Activated CD8-positive, alpha-beta memory T cell treated with anti-CD3 and anti-CD28 coated beads, Interleukin-2, amount 10 ng/mL, durations not matched to agents 7 days and 5 days (primary cell): Measurements from ENCODE around the gene SLC7A14. TPM values are rescaled to one million over a fixed set of nuclear protein-coding genes. Genes with fewer than 3 reads are reported as not detected.

Experiments
- ATAC-seq: fragments of 150-1000 bp; cut with Tn5 transposase; one replicate; pipeline ENCODE4 v1.10.0; 2021; ENCODE audit warnings: moderate library complexity
- CTCF ChIA-PET: fragments of 350-600 bp; sonication (Branson Sonifier 250); formaldehyde crosslinking; loops from one replicate; lab custom pipeline; 2021; ENCODE audit warnings: antibody characterized with exemption; lab: Charles Lee
- DNase-seq: peaks from one replicate; pipeline ENCODE4 v3.0.0-alpha.2; 2020
- H3K27ac Mint-ChIP-seq: one replicate; pipeline ENCODE4 v1.8.0; 2021; ENCODE audit warnings: mild to moderate bottlenecking, mixed read lengths
- H3K27me3 Mint-ChIP-seq: one replicate; pipeline ENCODE4 v1.8.0; 2021; ENCODE audit warnings: mixed read lengths
- H3K36me3 Mint-ChIP-seq: one replicate; pipeline ENCODE4 v1.8.0; 2021; ENCODE audit warnings: mild to moderate bottlenecking, mixed read lengths
- H3K4me1 Mint-ChIP-seq: one replicate; pipeline ENCODE4 v1.8.0; 2021; ENCODE audit warnings: mixed read lengths
- H3K4me3 Mint-ChIP-seq: one replicate; pipeline ENCODE4 v1.8.0; 2021; ENCODE audit warnings: mild to moderate bottlenecking, moderate library complexity, mixed read lengths
- H3K9me3 Mint-ChIP-seq: one replicate; pipeline ENCODE4 v1.8.0; 2022; ENCODE audit warnings: low read depth, mixed read lengths
- total RNA-seq, 2 experiments: library from RNA; stranded (reverse); gene quantifications; one replicate each; pipeline ENCODE4 v1.2.3, GENCODE V29; 2021

Gene SLC7A14
- total RNA-seq, 2 experiments from 2014 or later: not detected

GRCh38 chr3:170454509-170454908 is 131.4 kb downstream of the SLC7A14 start:
- CTCF ChIA-PET: interaction anchor here (0.6 to 1.0 kb wide), 2 partner anchors 10 to 65 kb away, joined by 3 read pairs; no protein-coding TSS in a partner anchor
- no peaks in the 10 kb centered on the region for H3K36me3 Mint-ChIP-seq

GRCh38 chr3:170450039-170450438 is 135.8 kb downstream of the SLC7A14 start:
- Mint-ChIP-seq H3K4me3 (no peak overlapping the region), H3K9me3 (no peaks in the 10 kb centered on the region), H3K27me3 (peaks cover 4% of the 10 kb centered on the region), H3K27ac (no peak overlapping the region), H3K4me1 (no peaks in the 10 kb centered on the region), H3K36me3 (no peaks in the 10 kb centered on the region)
- CTCF ChIA-PET: interaction anchor here (0.9 kb wide), 1 partner anchor 36 kb away, joined by 5 read pairs; no protein-coding TSS in a partner anchor
- no peak for DNase-seq
- no peak for ATAC-seq

More at GRCh38 chr3:170454509-170454908, 131.4 kb downstream of the SLC7A14 start:
- H3K9me3 Mint-ChIP-seq: no peaks in the 10 kb centered on the region
- no peak for ATAC-seq
- no peak overlapping the region for H3K27ac Mint-ChIP-seq
- no peaks in the 10 kb centered on the region for H3K4me1 Mint-ChIP-seq
- DNase-seq: no peak
- peaks cover 27% of the 10 kb centered on the region for H3K27me3 Mint-ChIP-seq
- no peak overlapping the region for H3K4me3 Mint-ChIP-seq

- ATAC-seq: no peak
Measured at GRCh38 chr3:170448584-170448983, 137.3 kb downstream of the SLC7A14 start.

DNA sequence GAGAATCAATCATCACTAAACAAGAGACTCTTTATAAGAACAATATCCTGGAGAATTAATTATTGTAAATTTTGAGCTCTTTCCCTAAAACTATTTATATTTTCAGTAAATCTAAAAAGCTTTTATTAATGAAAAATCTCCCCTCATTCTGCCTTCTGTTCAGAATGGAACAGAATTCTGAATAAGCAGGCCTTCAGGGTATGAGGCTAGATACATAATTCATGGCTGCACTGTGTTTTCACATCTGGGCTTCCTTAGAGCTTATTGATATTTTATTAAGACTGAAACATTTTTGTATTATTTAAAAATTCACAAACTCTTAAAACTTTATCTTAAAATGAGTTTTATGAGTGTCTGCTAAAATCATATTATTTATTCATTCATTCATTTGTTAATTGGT is 142.4 kb downstream of the SLC7A14 start:
- H3K4me3 Mint-ChIP-seq: no peak overlapping the region
- H3K36me3 Mint-ChIP-seq: no peaks in the 10 kb centered on the region
- H3K27me3 Mint-ChIP-seq: peaks cover 18% of the 10 kb centered on the region
- H3K9me3 Mint-ChIP-seq: no peaks in the 10 kb centered on the region
- CTCF ChIA-PET: interaction anchor here (0.9 kb wide), 1 partner anchor 11 kb away, joined by 3 read pairs; no protein-coding TSS in a partner anchor
- no peak for ATAC-seq
- no peak for DNase-seq
- H3K4me1 Mint-ChIP-seq: no peaks in the 10 kb centered on the region
- H3K27ac Mint-ChIP-seq: no peak overlapping the region

More at GRCh38 chr3:170448584-170448983, 137.3 kb downstream of the SLC7A14 start:
- Mint-ChIP-seq H3K4me1 (no peaks in the 10 kb centered on the region), H3K9me3 (no peaks in the 10 kb centered on the region), H3K4me3 (no peak overlapping the region), H3K27me3 (peaks cover 7% of the 10 kb centered on the region), H3K27ac (no peak overlapping the region), H3K36me3 (no peaks in the 10 kb centered on the region)
- no peak for DNase-seq
- CTCF ChIA-PET: no interaction called here

DNA sequence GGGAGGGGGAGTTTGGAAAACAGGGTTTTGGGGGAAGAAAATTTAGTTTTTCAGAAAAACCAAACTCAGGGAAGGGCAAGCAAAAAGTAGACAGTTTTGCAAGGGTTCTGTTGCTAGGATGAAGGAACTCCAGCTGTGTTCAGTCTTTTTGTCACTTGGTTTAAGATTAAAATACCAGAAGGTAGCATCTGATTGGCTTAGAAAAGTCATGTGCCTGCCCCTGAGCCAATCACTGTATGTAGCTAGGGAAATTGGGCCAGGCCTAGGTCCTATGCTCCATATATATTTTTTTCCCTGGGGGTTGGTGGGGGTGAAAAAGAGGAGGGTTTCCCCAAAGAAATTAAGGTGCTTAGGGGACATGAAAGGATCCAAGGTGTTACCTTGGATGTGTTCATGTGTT is 142.9 kb downstream of the SLC7A14 start:
- Mint-ChIP-seq H3K4me1 (no peaks in the 10 kb centered on the region), H3K36me3 (no peaks in the 10 kb centered on the region), H3K27me3 (peaks cover 18% of the 10 kb centered on the region), H3K4me3 (no peak overlapping the region), H3K27ac (no peak overlapping the region), H3K9me3 (no peaks in the 10 kb centered on the region)
- CTCF ChIA-PET: interaction anchor here (0.9 kb wide), 1 partner anchor 11 kb away, joined by 3 read pairs; no protein-coding TSS in a partner anchor
- DNase-seq (no peak), ATAC-seq (no peak)

GRCh38 chr3:170441412-170441811 is 144.5 kb downstream of the SLC7A14 start:
- no peak overlapping the region for H3K4me3 Mint-ChIP-seq
- CTCF ChIA-PET: no interaction called here
- H3K27me3 Mint-ChIP-seq: peaks cover 18% of the 10 kb centered on the region
- no peak overlapping the region for H3K27ac Mint-ChIP-seq
- ATAC-seq: no peak
- no peaks in the 10 kb centered on the region for H3K9me3 Mint-ChIP-seq
- DNase-seq: no peak
- H3K36me3 Mint-ChIP-seq: no peaks in the 10 kb centered on the region
- H3K4me1 Mint-ChIP-seq: peaks cover 9% of the 10 kb centered on the region

DNA sequence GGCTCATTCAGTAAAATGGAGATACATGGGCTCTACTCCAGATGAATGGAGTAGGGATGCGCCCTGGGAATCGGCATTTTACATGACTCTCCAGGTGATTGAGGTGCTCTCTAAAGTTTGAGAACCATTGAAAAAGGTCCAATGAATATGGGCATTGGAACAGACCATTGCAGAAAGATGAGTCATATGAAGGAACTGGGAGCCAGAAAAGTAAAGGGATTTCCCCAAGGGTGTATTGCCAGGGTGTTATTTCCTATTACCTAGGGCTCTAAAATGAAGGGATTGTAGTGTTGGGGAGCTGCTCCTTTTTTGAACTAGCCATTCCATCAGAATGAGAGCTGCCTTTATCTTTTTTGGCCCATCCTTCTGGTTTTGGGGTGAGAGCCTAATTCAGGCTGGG is 145.5 kb downstream of the SLC7A14 start:
- CTCF ChIA-PET: no interaction called here
- Mint-ChIP-seq H3K4me1 (peaks cover 9% of the 10 kb centered on the region), H3K4me3 (no peak overlapping the region), H3K9me3 (no peaks in the 10 kb centered on the region), H3K36me3 (no peaks in the 10 kb centered on the region), H3K27me3 (peaks cover 18% of the 10 kb centered on the region), H3K27ac (no peak overlapping the region)
- DNase-seq (no peak), ATAC-seq (no peak)

GRCh38 chr3:170438836-170439235 is 147.0 kb downstream of the SLC7A14 start:
- H3K4me1 Mint-ChIP-seq: peaks cover 9% of the 10 kb centered on the region

DNA sequence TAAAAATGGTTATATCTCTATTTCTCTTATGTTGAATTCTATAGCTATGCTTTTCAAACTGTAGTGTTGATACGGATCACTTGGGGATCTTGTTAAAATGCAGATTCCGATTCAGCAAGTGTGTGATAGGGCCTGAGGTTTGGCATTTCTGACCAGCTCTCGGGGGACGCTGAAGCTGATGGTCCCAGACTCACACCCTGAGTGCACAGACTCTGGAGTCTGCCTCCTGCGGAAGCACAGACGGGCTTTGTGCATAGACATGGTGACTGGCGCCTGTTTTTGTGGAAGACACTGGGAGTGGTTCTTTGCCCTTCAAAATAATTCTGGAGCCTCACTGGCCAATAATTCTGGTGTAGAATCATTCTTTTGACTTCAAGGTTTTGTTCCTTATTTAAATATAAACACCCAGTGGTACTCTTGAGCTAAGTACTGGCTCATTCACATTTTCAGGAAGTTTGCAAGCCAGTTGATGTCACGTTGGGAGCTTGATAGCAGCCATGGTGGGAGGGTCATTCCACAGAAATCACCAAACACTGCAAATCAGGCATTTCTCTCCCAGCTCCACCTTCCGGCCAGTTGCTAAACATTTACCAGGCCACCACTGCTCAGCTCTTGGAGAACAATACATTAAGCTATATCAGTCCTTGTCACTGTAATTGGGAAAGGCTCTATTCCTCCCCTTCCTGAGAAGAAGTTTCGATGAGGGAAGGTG is 148.0 kb downstream of the SLC7A14 start:
- CTCF ChIA-PET: no interaction called here
- no peak overlapping the region for H3K4me3 Mint-ChIP-seq
- H3K36me3 Mint-ChIP-seq: no peaks in the 10 kb centered on the region
- DNase-seq: no peak
- no peak for ATAC-seq
- no peak overlapping the region for H3K27ac Mint-ChIP-seq
- no peaks in the 10 kb centered on the region for H3K9me3 Mint-ChIP-seq
- H3K27me3 Mint-ChIP-seq: peaks cover 15% of the 10 kb centered on the region
- peaks cover 9% of the 10 kb centered on the region for H3K4me1 Mint-ChIP-seq

More at GRCh38 chr3:170438836-170439235, 147.0 kb downstream of the SLC7A14 start:
- DNase-seq (no peak), ATAC-seq (no peak)
- no peak overlapping the region for H3K4me3 Mint-ChIP-seq
- CTCF ChIA-PET: no interaction called here
- peaks cover 15% of the 10 kb centered on the region for H3K27me3 Mint-ChIP-seq
- no peak overlapping the region for H3K27ac Mint-ChIP-seq
- no peaks in the 10 kb centered on the region for H3K9me3 Mint-ChIP-seq
- H3K36me3 Mint-ChIP-seq: no peaks in the 10 kb centered on the region

- Mint-ChIP-seq H3K27ac (no peak overlapping the region), H3K36me3 (no peaks in the 10 kb centered on the region), H3K27me3 (peaks cover 13% of the 10 kb centered on the region), H3K9me3 (no peaks in the 10 kb centered on the region), H3K4me3 (no peak overlapping the region), H3K4me1 (peaks cover 9% of the 10 kb centered on the region)
- ATAC-seq (no peak), DNase-seq (no peak)
- CTCF ChIA-PET: no interaction called here
Measured at GRCh38 chr3:170437176-170437575, 148.7 kb downstream of the SLC7A14 start.

DNA sequence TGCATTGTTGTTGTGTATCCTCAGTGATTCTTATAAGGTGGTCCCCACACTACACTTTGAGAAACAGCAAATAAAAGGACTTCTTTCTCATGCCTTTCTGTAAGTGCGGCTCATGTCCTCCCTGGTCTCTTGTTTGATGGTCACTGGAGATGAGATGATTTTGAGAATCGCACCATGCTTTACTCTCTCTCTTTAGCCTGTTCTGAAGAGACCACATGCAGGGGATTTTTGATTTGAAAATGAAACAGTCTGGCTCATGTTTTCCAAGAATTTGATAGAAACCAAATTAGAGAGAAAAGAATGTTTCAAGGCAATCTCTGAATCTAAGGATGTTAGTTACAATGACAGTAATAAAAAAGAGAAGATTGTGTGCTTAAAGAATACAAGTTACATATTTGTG is 149.2 kb downstream of the SLC7A14 start:
- DNase-seq (no peak), ATAC-seq (no peak)
- Mint-ChIP-seq H3K4me3 (no peak overlapping the region), H3K4me1 (peaks cover 9% of the 10 kb centered on the region), H3K36me3 (no peaks in the 10 kb centered on the region), H3K9me3 (no peaks in the 10 kb centered on the region), H3K27ac (no peak overlapping the region), H3K27me3 (peaks cover 14% of the 10 kb centered on the region)
- CTCF ChIA-PET: no interaction called here

DNA sequence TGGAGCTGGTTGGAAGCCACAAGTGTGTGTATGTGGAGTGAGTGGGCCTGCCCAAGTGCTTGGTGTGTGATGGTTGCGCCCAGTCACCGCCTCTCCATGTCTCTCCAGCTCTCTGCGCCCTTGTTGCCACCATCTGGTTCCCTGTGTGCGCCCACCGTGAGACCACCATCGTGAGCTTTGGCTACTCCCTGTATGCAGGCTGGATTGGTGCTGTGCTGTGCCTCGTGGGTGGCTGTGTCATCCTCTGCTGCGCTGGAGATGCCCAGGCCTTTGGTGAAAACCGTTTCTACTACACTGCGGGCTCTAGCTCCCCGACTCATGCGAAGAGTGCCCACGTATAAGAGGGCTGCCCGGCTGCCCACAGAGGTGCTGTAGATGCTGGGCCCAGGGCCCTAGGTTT is 153.5 kb downstream of the SLC7A14 start:
- Mint-ChIP-seq H3K27ac (no peak overlapping the region), H3K4me3 (no peak overlapping the region)

GRCh38 chr3:170431054-170431453 is 154.8 kb downstream of the SLC7A14 start:
- Mint-ChIP-seq H3K4me1 (peaks cover 22% of the 10 kb centered on the region), H3K27ac (no peak overlapping the region), H3K36me3 (peaks cover 2% of the 10 kb centered on the region), H3K4me3 (no peak overlapping the region), H3K27me3 (peaks cover 19% of the 10 kb centered on the region), H3K9me3 (no peaks in the 10 kb centered on the region)
- CTCF ChIA-PET: interaction anchor here (1.6 to 1.9 kb wide), 2 partner anchors 17 to 381 kb away, joined by 3 to 5 read pairs; no protein-coding TSS in a partner anchor
- DNase-seq: no peak
- ATAC-seq: no peak

More for the DNA sequence above, 153.5 kb downstream of the SLC7A14 start:
- no peak for DNase-seq
- CTCF ChIA-PET: interaction anchor here (0.6 to 1.6 kb wide), 4 partner anchors 11 to 1115 kb away, joined by 3 to 4 read pairs (median 3); no protein-coding TSS in a partner anchor
- Mint-ChIP-seq H3K36me3 (peaks cover 2% of the 10 kb centered on the region), H3K27me3 (peaks cover 19% of the 10 kb centered on the region), H3K4me1 (peaks cover 26% of the 10 kb centered on the region), H3K9me3 (no peaks in the 10 kb centered on the region)
- no peak for ATAC-seq

GRCh38 chr3:170429050-170429449 is 156.8 kb downstream of the SLC7A14 start:
- peaks cover 19% of the 10 kb centered on the region for H3K27me3 Mint-ChIP-seq
- H3K36me3 Mint-ChIP-seq: peaks cover 2% of the 10 kb centered on the region
- ATAC-seq: no peak
- peaks cover 24% of the 10 kb centered on the region for H3K4me1 Mint-ChIP-seq
- no peak for DNase-seq
- no peak overlapping the region for H3K27ac Mint-ChIP-seq
- no peak overlapping the region for H3K4me3 Mint-ChIP-seq
- CTCF ChIA-PET: interaction anchor here (1.4 kb wide), 1 partner anchor 15 kb away, joined by 6 read pairs; no protein-coding TSS in a partner anchor
- no peaks in the 10 kb centered on the region for H3K9me3 Mint-ChIP-seq
